Cardiac septum (tissue), 1 donor: ENCODE data around the gene GALNT10. TPM values are rescaled to one million over a fixed set of nuclear protein-coding genes. Genes with fewer than 3 reads are reported as not detected.

Source experiments
- DNase-seq: peaks from one replicate; pipeline ENCODE4 v3.0.0-alpha.2; 2020; ENCODE audit warnings: low spot score
- intact Hi-C: fragments of 100-400 bp; cut with DNase I; formaldehyde crosslinking; loops from one replicate; pipeline ENCODE4 v1.14.0; 2022
- total RNA-seq: library from RNA; stranded (reverse); fragmentation: NEBNext Ultra II Directional; extraction: Animal tissue kit (Norgen Biotek cat#: 25700); gene quantifications from one replicate; pipeline ENCODE4 v1.2.1, GENCODE V29; 2021
- donor health status: DM: no; HTN: no; CAD: no.

Gene GALNT10
- total RNA-seq, 1 donor from 2014 or later: 15.5 TPM

DNA sequence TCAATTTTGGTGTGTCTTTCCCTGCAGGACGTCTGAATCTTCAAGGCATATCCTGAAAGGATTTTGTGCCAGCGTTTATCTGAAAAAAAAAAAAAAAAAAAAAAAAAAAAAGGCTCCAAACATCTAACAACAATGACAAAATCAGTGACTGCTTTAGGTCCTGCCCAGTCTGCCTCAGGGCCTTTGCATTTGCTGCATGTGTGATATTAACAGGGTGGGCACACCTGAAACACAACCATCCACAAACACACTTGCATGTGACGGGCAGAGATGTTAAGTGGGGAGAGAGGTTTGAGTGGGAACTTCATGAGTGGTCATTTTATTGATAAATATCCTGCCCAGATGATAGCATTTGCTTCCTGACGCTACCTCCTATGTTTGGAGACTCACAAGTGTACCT is 172.9 kb downstream of the GALNT10 start:
- DNase-seq: no peak
- intact Hi-C loops: no loop called here

DNA sequence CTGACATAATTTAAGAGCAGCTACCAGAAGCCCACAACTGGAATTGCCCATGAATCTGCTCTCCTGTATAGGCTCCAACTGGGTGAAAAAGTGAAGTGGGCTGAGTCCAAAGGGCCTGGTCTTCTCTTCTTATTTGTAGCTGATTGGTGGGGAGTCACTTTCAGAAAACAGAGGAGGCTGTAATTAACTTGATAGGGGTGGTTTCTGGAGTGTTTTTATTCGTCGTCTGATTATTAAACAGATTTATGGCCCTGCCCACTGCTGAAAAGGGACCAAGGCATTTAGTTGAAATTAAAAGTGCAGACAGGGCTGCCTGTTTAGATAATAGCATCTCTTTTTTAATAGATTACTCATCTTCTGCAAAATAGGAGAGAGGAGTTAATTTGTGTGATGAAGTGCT is 174.2 kb downstream of the GALNT10 start:
- intact Hi-C loops: loop anchor here (5.0 kb wide), 1 partner anchor 172 kb away; the partner anchor contains the start of gene GALNT10
- no peak for DNase-seq

DNA sequence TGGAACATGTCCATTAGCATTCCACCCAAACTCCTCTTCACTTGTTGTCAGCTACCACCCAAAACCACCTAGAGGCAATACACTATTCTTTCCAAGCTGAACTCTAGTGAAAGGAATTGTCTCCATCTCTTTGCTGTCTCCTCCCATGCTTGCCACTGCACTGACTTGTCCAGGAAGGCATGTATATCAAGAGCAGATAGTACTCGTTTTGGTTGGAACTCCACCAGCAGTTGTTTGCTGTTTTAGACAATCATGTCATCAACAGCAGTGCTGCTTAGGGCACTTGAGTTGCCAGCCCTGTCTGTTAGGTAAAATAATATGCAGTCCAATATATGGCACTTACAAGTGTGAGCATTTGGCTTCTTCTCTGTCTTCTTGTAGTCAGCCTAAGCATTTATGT is 175.3 kb downstream of the GALNT10 start:
- DNase-seq: no peak
- intact Hi-C loops: loop anchor here (5.0 kb wide), 1 partner anchor 174 kb away; the partner anchor contains the start of gene GALNT10

DNA sequence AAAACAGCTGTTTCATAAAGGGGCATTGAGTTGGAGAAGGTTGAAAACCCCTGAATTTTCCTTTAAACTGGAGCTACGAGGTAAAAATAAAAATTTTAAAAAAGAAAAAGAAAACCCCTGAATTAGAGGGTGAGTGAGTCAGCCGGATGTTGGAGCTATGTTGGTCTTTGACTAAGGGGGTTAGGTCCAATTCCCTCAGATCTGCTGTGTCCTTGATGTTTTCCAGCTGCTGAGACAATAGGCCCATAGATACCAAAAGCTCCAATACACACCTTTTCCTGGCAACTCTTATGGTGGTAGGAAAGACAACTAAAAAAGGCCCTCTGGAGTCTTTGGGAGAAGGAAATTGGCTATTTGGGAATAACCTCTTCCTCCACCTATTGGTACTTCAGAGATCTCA is 175.8 kb downstream of the GALNT10 start:
- intact Hi-C loops: loop anchor here (5.0 kb wide), 1 partner anchor 174 kb away; the partner anchor contains the start of gene GALNT10
- no peak for DNase-seq

DNA sequence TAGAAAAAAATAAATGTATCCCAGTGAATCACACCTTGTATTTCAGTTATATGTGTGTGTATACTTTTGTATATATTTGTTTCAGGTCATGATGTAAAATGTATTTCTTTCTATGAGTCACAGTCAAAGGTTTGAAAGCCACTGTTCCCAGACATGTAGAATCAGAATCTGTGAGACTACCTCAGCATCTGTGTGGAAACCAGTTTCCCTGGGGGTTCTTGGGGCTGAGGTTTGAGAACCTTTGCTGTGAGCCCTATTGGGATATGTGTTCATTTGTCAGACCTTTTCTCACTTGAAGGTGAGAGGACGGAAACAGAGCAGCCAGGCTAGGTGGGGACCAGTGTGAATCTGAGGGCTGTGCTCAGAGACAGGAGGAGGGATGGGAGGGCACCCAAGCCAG is 176.6 kb downstream of the GALNT10 start:
- no peak for DNase-seq
- intact Hi-C loops: loop anchor here (5.0 kb wide), 1 partner anchor 175 kb away; the partner anchor contains the start of gene GALNT10

DNA sequence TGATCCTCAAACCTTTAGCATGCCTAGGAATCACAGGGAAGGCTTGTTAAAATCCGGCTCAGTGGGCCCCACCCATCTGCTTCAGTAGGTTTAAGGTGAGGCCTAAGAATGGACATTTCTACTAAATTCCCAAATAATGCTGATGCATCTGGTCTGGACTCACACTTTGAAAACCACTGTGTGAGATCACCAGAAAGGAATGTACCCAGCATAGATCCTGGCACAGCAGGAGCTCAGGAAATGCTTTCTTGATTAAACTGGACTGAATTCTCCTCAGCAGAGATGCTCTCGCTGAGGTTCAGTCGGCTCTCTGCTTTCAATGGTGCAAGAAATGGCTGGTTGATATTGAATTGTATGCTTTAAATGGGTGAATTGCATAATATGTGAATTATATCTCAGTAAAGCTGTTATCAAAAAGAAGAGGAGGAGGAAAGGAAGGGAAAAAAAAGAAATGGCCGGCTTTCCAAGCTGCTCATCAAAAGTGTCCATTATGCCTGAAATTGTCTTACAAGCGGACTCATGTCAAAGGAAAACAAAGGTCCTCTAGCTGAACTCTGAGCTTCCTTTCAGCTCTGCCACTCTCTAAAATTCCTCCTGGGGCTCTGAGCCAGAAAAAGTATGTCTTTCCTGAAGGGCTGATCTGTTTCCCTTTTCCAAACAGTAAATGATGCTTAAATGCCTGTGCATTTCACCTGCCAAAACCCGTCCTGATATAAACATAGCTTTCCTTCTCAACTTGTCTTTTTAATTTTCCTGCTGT is 177.7 kb downstream of the GALNT10 start:
- DNase-seq: no peak
- intact Hi-C loops: loop anchor here (5.0 kb wide), 1 partner anchor 176 kb away; the partner anchor contains the start of gene GALNT10

DNA sequence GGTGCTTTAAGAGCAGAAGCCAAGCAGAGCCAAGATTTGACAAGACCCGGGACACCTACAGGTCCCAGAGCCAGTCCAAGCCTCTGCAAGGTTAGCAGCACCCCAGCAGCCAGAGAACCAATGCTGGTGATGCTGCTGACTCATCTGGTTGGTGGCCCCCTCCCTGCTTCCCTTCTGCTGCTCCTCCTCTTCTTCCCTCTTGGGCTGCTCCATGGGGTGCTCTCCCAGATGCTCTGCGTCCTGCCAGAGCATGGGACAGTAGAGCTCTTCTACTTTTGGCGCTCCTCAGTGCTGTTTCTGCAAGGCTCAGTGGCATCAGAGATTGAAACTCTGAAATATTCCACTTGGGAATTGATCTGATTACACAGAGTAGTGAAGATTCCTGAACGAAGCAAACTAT is 179.1 kb downstream of the GALNT10 start:
- intact Hi-C loops: loop anchor here (5.0 kb wide), 1 partner anchor 177 kb away; the partner anchor contains the start of gene GALNT10
- DNase-seq: no peak

DNA sequence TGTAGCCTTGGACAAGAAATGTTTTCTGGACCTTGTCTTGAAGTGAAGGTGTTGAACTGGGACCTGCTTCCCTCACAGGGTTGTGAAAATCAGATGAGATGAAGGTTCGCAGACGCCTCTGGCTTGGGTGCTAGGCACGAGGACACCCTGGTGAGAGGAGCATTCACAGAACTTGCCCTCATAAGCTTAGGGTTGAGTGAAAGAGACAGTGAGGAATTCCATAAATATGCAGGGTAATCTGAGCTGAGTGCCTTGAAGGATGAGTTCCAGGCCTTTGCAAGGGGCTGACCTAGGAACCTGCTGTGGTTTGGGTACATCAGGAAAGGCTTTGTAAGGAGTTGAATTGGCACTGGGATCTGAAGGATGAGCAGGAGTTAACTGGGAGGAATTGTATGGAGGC is 179.6 kb downstream of the GALNT10 start:
- intact Hi-C loops: no loop called here
- no peak for DNase-seq

DNA sequence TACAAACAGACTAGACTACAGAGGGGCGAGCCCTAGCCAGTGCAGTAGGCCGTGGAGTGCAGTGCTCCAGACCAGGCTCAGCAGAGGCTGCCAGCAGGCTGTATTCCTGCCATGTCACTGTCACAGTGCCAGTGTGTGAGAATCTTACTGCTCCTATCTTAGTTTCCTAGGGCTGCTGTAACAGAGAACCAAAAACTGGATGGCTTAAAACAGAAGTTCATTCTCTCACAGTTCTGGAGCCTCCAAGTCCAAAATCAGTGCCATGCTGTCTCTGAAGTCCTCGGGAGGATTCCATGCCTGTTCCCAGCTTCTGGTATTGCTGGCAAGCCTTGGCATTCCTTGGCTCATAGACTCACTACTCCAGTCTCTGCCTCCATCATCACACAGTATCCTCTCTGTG is 180.3 kb downstream of the GALNT10 start:
- intact Hi-C loops: no loop called here
- DNase-seq: no peak

DNA sequence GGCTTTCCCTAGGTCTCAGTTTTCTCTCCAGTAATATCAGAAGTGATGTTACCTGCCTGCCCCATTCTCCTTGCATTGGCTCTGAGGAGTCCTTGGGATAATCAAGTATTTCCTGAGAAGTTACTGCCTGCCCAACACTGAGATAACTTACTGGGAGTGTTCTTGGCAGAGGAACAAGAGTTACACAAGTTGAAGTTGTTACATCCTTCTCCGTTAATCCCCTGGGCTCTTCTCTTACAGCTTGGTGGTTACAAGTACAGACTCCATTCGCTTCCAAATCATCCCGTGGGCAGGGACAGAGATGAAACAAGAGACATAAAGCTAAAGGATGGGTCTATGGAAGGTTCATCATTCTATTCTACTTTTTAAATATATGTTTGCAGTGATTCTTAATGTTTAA is 181.2 kb downstream of the GALNT10 start:
- no peak for DNase-seq
- intact Hi-C loops: no loop called here

DNA sequence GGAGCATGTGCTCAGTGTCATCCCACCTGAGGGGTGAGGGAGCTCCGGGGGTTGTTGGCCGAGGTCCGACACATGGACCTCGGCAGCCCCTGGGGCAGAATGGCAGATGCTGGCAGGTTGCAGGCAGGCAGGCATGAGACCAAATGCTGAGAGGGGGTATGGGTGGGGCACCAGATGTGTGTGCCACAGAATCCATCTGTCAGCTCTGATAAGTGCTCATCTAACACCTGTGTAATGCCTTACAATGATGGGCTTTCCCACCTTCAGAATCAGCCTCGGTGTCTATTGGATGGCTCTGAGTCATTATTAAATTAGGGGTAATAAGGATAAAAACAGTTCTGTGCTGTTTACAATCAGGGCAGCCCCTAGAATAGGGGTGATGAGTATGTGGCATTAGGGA is 182.1 kb downstream of the GALNT10 start:
- DNase-seq: no peak
- intact Hi-C loops: no loop called here

DNA sequence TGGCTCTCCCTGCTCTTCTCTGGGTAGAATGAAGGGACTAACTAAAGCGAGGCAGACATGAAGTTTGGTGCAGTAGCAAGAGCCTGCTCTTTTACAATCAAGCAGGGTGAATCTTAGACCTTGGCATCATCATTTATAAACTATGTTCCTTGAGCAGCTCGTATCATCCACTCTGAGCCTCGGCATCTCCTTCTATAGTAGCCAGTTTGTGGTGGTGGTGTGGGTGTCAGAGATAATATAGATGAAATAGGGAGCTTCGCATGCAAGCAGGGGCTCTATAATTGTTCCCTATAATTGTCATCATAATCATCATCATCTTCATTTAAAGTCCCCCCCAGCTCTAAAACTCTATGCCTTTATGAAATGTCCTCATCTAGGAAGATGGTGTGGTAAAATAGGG is 182.8 kb downstream of the GALNT10 start:
- intact Hi-C loops: no loop called here
- no peak for DNase-seq

DNA sequence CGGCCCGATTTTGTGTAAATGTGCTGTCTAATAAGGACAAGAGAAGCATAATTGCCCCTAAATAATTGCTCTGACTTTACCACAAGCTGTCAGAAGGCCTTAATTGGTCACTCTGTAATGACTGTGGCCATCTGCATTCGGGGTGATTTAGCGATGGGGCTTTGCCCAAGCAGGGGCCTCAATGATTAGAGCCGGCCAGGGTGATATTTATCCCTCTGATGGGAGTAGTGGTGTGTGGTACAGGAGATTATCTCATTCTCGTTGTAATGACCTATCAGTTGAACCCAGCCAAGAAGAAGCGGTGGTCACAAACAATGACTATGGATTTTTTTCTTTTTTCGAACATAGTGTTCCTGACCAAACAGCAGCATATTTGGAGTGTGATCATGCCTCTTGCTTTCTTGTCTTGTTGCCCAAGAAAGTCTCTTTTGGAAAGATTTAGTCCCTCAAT is 183.2 kb downstream of the GALNT10 start:
- no peak for DNase-seq
- intact Hi-C loops: no loop called here

DNA sequence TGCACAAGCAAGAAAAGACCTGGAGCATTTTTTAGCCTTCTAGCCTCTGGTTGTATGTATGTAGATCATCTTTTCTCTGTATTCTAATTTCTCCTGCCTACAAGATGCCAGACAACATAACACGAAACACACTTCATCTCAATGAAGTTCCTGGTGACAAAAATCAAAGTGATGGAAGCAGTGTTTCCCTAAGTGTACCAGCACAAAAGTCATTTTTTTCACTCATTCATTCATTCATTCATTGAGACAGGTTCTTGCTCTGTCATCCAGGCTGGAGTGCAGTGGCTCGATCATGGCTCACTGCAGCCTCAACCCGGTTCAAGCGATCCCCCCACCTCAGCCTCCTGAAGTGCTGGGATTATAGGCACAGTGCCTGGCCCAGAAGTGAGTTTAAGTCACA is 183.7 kb downstream of the GALNT10 start:
- intact Hi-C loops: no loop called here
- no peak for DNase-seq

DNA sequence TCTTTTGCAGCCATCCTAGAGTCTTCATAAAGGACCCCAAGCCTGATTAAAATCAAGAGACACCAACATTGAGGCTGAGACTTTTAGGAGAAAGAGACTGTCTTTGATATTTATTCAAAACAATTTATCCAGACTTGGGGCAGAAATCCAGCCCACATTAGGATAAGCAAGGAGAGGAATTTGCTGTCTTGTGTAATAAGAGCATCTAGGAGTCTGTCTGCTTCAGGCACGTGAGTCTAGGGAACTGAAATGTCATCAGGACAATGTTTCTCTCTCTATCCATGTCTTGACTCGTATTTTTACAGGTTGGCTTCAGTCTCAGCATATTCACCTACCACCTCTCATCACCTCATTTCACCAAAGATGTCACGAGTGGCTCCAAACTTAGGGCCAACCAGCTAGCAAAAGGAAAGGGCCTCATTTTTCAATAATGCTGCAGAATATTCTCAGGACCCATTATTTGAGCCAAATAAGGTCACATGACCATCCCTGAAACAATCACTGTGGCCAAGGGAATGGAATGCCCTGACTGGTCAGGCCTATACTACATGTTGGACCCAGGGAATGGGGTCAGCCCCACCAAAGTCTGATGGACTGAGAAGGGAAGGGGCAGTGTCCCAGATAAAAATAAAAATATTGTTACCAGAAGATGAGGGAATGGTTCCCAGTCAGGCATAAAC is 184.9 kb downstream of the GALNT10 start:
- intact Hi-C loops: no loop called here
- no peak for DNase-seq

DNA sequence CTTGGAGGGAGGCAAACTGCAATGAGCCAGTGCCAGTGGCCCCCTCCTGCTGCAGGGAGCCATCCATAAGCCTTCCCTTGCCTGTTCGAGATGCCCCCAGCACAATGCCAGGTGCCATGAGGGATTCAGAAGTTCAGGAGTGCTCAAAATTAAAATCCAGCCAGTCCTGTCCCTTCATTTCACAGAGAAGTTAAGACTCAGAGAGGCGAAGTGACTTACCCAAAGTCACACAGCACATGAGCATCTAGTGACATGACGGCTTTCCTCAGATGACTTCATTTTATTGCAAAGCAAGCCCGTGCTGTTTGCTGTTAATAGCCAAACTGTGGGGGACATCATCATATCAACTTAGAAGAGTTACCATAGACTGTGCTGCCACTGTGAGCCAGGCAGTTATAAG is 185.9 kb downstream of the GALNT10 start:
- intact Hi-C loops: no loop called here

DNA sequence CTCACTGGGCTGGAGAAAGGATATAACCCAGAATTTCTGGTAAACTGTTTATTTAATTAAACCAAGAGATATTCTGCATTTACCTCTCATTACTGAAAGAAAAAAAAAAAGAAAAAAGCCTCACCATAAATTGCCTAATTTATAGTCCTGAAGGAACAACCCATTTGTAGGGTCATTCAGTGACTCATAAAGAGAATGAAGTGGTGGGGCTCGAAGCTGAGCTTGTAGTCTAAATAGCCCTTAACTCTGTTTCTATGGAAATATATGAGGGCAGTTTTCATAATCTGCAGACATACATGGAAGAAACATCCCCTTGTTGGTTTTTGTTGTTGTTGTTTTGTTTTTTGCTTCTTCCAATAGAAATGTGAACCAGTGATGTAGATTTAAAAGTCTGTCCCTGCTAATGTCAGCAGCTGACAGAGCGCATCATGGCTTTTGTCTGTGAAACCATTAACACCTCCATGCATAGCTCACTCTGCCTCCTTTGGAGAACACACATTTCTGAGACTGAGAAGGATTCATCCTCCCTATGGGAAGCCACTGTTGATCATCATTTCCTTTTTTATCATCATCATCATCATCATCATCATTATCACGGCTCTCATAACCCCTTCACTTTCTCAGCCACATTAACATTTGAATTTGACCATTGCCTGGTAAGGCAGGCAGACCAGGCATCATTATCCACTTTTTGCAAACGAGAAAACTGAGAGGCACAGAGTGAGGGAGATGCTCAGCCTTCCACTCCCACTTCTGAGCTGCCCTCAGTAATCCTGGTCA is 187.4 kb downstream of the GALNT10 start:
- DNase-seq: no peak
- intact Hi-C loops: no loop called here

More for the DNA sequence above, 185.9 kb downstream of the GALNT10 start:
- no peak for DNase-seq

DNA sequence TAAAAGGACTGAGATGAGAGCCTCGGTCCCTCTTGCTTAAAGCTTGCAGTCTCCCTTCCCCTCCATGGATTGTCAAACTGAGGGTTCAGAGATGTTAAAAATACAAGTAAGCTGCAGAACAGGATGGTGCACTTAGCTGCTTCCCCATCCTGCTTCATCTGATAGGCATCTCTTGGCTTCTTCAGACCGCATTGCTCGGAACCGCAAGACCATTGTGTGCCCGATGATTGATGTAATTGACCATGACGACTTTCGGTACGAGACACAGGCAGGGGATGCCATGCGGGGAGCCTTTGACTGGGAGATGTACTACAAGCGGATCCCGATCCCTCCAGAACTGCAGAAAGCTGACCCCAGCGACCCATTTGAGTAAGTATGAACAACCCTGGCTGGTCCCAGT is 189.7 kb downstream of the GALNT10 start:
- DNase-seq: no peak

DNA sequence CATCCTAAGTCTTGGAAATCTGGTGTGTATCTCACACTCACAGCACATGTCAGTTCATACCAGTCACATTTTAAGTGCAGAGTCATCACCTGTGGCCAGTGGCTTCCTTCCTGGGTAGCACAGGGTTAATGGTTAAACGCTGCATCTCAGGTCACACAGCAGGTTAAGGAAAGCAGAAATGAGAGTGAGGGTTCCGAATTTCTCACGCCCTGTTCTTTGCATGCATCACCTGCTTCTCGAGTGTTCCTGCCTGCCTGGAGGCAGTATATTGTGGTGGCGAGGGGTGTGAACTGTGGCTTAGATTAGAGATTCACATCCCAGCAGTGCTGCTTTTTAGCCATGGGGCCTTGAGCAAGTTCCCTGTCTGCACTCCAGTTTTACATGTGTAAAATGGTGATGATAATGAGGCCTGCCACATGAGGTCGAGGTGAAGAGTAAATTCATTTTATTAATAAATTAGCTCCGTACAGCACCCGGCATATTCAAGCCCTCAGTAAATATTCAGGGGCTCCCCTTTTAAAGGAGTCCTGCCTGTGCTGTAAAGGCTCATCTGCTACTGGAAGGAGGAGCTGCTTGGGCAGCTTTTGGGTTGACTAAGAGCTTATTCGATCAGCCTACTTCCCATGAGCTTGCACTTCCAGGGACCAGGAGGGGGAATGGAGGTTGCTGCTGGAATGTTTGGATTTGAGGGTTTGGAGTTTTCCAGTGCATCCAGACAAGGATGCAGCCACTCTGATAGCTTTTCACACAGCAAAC is 194.1 kb downstream of the GALNT10 start:
- intact Hi-C loops: no loop called here
- DNase-seq: no peak

More for the DNA sequence above, 189.7 kb downstream of the GALNT10 start:
- intact Hi-C loops: no loop called here

DNA sequence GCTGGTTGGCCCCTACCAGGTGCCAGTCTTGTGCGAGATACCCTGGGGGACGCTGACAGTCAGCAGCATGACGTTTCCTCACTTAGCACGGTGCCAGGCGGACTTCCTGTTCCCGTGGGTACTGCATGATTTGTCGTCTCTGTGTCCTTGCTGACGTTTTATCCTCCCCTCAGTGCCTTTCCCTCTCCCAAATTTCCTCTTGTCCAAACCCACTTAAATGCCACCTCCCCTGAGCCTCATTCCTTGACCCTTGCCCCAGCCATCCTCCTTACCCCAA is 194.6 kb downstream of the GALNT10 start:
- DNase-seq: no peak
- intact Hi-C loops: no loop called here
